Measurements from ENCODE around the gene CBLB.

The CBLB gene

GRCh38 chr3:105868742-105869530 lies at the start of gene CBLB:
CBLB (minus strand) TSS chr3:105869012; CDS start chr3:105867577, 1,435 bp downstream.
- peak; percentile 96 for DNase-seq (ENCODE audit: low spot score)

GRCh38 chr3:105916767-105917166 lies 48.0 kb upstream of the CBLB start:
- DNase-seq (ENCODE audit: low spot score): no peak

- DNase-seq (ENCODE audit: low spot score): no peak
Measured at GRCh38 chr3:105915524-105915923, 46.7 kb upstream of the CBLB start.

GRCh38 chr3:105913616-105914015 lies 44.8 kb upstream of the CBLB start:
- no peak for DNase-seq (ENCODE audit: low spot score)

- no peak for DNase-seq (ENCODE audit: low spot score)
Measured at GRCh38 chr3:105912891-105913290, 44.1 kb upstream of the CBLB start.

- DNase-seq (ENCODE audit: low spot score): no peak
Measured at GRCh38 chr3:105911496-105911895, 42.7 kb upstream of the CBLB start.

GRCh38 chr3:105907777-105908176 lies 39.0 kb upstream of the CBLB start:
- DNase-seq (ENCODE audit: low spot score): peak; percentile 11

GRCh38 chr3:105906836-105907235 lies 38.0 kb upstream of the CBLB start:
- peak; percentile 74 for DNase-seq (ENCODE audit: low spot score)

GRCh38 chr3:105906345-105906744 lies 37.5 kb upstream of the CBLB start:
- no peak for DNase-seq (ENCODE audit: low spot score)

- no peak for DNase-seq (ENCODE audit: low spot score)
Measured at GRCh38 chr3:105905328-105905727, 36.5 kb upstream of the CBLB start.

- DNase-seq (ENCODE audit: low spot score): no peak
Measured at GRCh38 chr3:105904678-105905284, 36.0 kb upstream of the CBLB start.

GRCh38 chr3:105904251-105904650 lies 35.4 kb upstream of the CBLB start:
- DNase-seq (ENCODE audit: low spot score): peak; percentile 38

GRCh38 chr3:105899516-105899915 lies 30.7 kb upstream of the CBLB start:
- DNase-seq (ENCODE audit: low spot score): no peak

- no peak for DNase-seq (ENCODE audit: low spot score)
Measured at GRCh38 chr3:105891101-105891500, 22.3 kb upstream of the CBLB start.

- no peak for DNase-seq (ENCODE audit: low spot score)
Measured at GRCh38 chr3:105888621-105889579, 20.1 kb upstream of the CBLB start.

GRCh38 chr3:105885256-105885655 lies 16.4 kb upstream of the CBLB start:
- no peak for DNase-seq (ENCODE audit: low spot score)

GRCh38 chr3:105883798-105884377 lies 15.1 kb upstream of the CBLB start:
- no peak for DNase-seq (ENCODE audit: low spot score)

GRCh38 chr3:105880681-105881290 lies 12.0 kb upstream of the CBLB start:
- DNase-seq (ENCODE audit: low spot score): no peak

GRCh38 chr3:105878061-105878460 lies 9.2 kb upstream of the CBLB start:
- no peak for DNase-seq (ENCODE audit: low spot score)

- DNase-seq (ENCODE audit: low spot score): no peak
Measured at GRCh38 chr3:105877336-105877910, 8.6 kb upstream of the CBLB start.

GRCh38 chr3:105876780-105877327 lies 8.0 kb upstream of the CBLB start:
- DNase-seq (ENCODE audit: low spot score): no peak

Data from AG20443 (cell line).